HG02885 (cell line): ENCODE results near the gene RNF13.
"Not testable (repeated sequence)": the region's sequence is repeated elsewhere in the genome, so short reads cannot be mapped to it uniquely, and the experiment has no call there.

Source experiments
- ATAC-seq: cut with Tn5 transposase; IDR thresholded peaks from one replicate; pipeline ENCODE4 v1.9.1; 2021; ENCODE audit warnings: mild to moderate bottlenecking; ENCODE audit not compliant: unreplicated experiment, poor library complexity

RNF13 gene

DNA sequence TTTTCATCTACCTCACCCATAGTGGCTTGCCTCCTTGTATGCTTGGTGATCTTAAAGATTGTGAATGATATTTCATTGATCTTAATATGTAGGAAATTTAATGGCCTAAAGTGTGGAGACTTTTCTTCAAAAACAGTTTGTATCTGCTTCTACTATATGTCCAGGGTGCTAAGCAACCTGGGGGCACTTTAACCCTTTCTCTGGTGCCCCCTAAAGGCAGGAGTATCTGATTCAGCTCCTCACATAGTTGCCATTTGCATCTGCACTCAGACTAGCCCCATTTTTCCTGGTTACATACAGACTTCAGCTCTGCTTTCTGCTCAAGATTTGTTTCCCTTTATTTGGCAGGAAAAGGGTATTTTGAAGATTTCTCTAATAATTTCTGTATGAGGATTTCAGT, 162.9 kb downstream of the RNF13 start:
- no peak for ATAC-seq

DNA sequence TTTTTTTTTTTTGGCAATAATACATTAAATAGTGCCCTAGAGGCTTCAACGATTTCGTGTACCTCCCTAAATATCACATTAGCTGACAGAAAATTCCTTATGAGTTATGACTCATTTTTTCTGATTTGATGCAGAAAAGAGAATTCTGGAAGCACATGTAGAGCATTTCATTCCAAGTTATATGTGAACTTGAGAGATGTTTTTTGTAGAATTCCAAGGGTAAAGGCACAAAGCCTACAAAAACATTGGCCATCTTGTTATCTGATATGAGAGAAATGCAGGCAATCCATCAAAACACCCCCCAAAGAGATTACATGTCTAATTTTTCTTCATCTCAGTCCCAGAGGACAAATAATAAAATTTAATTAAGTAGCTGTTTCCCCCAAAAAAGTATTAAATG, 164.4 kb downstream of the RNF13 start:
- no peak for ATAC-seq

DNA sequence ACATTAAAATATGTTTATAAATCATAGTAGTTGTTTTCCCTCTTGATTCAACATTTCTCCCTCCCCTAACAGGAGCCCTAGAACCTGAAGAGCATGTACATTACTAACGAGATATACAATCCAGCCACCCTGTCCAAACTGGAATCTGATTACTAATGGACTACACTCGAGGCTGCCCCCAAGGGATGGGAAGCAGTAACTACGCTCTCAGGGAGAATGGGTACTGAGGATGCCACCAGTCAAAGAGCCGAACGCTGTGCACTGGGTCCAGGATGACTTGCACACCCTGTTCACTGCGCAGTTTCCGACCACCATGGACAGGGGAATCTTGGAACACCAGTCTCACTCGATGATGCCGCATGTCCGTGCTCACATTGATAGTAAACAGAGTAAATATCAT, 169.0 kb downstream of the RNF13 start:
- ATAC-seq, result peak; percentile 46

DNA sequence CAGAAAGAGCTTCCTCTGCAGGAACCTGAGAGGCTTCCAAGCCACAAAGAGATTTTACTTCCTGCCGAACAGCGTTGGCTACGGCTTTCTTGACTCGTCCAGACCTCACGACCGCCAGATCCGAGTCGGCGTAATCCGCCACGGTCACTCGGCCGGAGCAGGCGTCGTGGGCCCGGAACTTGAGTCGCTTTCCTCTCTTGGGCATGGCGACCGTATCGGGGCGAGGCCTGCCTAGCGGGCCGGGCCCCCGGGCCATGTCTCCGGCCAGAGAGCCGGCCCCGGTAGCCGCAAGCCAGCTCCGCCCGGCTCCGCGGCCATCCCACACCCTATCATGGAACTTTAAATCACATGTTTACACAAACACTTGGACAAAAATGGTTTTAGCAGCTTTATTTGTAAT, 170.0 kb downstream of the RNF13 start:
- not testable (repeated sequence) for ATAC-seq

DNA sequence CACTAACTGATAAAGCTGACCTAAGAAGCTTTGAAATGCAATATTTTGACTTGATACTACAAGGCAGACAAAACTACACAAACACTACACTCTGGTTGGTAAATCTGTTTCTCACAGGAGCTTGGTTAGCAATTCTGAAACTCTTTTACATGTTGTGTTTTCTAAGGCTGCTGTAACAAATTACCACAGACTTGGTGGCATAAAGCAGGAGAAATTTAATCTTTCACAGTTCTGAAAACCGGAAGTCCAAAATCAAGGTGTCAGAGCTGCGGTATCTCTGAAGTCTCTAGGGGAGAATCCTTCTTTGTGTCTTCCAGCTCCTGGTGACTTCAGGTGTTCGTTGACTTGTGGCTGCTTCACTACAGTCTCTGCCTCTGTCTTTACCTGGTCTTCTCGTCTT, 170.6 kb downstream of the RNF13 start:
- ATAC-seq, result no peak

DNA sequence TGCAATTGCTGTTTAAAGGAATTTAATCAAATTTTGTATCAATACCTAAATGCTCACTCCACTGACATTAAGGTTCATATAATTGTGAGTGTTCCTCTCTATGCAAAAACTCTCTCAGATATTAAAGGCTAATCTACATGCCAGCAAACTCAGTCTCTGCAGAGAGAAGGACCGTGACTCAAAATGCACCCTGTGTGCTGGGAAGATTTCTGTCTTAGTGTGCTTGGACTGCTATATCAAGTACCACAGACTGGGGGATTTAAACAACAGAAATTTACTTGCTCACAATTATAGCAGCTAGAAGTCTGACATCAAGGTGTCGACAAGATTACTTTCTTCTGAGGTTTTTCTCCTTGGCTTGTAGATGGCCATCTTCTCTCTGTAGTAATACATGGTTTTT, 176.3 kb downstream of the RNF13 start:
- ATAC-seq, result no peak

DNA sequence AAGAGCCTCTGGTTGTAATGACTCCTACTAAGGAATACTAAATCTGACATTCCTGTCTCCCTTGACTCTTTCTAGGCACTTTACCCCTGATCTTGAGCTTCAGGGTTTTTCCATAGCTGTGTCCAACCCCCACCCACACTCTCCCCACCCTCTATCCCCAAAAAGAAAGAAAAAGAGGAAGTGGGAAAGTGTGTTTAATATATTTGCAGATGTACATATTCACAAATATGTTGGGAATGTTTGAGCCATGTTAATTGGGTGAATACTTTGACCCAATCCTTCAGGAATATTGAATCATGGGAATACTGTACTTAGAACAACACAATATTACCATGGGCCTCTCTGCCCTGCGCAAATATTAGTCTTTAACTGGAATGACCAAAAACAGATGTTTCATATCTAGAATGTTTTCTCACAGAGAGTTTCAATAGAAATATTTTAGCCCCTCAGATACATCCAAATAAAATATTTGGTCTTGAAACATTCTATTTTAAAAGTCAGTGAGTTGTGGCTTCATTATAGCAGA, 177.5 kb downstream of the RNF13 start:
- ATAC-seq, result no peak

DNA sequence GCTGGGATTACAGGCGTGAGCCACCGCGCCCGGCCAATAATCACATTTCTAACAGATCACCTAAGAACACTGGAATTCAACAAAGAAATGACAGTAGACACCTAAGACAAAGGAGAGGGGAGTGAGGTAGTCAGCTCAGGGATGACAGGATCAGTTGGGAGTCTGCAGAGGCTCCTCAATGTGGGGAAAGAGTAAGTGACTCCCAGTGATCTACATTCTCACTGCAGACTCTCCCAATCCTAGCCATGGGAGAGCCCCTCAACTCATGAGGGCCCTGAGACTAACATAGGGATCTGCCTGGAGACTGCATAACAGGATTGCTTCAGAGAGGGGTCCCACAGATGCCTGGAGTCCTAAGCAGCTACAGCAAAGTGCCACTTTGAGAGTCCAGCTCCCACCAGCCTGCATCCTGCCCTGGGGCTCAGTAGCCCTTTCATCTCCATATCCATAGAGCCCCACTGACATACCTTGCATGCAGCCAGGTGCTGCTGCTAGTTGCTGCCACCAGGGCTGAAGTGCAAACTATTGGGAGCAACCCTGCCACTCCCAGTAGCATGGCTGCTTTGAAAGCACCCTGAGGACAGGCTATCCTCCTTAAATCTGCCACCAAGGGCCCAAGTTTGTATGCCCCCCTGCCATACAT, 179.5 kb downstream of the RNF13 start:
- ATAC-seq, result no peak

DNA sequence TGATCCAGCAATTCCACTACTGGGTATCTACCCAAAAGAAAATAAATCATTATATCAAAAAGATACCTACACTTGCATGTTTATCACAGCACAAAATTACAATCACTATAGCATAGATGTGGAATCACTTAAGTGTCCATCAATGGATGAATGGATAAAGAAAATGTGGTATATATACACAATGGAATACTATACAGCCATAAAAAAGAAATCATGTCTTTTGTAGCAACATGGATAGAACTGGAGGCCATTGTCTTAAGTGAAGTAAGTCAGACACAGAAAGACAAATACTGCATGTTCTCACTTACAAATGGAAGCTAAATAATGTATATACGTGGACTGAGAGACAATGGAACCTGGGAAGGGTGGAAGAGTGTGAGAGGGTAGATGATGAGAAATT, 185.9 kb downstream of the RNF13 start:
- ATAC-seq, result no peak

DNA sequence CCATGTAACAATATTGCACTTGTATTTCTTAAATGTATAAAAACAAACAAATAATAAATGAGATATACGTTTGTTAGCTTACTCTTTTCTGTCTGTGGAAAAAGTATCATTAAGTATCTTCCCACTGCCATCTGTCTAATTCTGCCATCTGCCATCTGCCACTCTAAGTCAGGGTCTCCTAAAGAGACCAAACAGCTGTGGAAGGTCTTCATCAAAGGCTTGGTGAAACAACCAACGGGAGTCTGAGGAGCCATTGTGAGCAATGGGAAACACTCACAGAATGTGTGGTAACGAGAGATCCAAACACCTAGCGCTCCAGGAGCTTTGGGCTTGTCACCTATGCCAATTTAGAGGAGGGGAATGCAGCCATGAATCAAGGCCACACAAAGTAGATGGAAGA, 186.4 kb downstream of the RNF13 start:
- ATAC-seq, result no peak

DNA sequence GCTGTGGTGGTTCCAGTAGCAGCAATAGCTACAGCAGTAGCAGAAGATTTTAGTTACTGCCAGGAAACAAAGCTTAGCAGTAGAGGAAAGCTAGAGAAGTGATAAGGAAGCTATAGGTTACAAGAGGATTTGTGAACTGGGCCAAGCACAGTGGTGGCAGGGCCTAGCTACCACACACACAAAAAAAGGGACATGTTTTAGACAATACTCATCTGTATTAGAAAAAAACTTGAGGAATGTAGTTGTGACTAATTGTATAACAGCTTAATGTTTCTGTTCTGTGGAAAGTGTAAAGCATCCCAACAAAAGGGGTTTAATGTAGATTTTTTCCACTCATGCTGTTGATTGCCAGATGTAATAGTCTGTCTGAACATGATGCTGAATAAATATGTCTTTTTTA, 187.6 kb downstream of the RNF13 start:
- no peak for ATAC-seq

DNA sequence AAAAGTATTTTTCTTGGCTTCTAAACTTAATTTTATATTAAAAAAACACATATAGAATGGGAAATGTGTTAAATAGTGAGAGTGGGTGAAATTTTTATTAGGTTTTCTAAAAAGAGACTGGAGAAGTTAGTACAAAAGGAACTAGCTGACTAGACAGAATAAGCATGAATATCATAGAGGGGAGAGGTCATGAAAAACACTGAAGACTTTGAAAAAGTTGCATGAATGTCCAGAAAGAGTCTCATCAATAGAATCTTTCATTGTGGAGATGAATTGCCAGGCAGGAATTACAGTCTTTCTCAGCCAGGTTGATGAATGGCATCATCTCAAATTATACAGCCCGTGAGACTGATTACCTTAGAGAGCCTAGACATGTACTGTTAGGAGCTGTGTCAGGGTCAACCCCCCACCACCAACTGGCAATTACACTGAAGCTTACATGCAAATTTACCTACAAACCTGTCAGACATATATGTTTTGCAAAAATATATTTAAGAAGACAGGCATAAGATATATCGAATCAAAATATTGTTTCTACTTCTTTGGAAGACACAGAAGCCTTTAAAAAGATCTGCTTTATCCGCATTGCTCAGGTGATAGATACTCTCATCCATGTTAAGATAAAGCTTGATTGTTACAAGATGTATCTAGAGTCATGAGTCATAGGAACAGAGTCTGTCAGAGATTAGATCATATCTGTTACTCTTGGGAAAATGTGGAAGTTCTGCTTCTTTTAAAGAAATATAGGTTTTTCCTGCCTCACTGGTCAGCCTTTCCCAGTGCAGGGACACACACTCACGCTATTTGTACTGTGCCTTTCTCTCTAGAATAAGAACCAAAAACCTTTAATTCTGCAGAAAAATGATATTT, 192.5 kb downstream of the RNF13 start:
- ATAC-seq, result no peak

DNA sequence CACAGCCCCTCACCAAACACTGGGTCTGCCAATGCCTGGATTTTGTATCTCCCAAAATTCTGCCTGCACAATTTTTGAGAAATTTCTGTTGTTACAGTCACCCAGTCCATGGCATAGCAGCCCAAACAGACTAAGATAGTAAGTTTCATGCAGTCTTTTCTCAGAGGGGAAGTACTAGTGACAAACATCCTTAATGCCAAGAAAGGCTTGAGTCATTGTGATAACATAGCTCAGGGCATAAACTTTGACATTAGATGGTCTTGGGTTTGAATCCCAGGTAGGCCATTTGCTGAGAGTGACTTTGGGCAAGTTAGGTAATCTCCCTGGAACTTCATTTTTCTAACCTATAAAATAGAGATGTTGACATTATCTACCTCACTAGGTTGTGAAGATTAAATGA, 193.8 kb downstream of the RNF13 start:
- ATAC-seq, result no peak
